IPS-18c (cell line): ENCODE results near the gene CCNQ.

Experiments used
- H3K4me3 ChIP-seq: 2 replicates; pipeline ENCODE4 v1.7.0; 2013; ENCODE audit warnings: low read depth, mild to moderate bottlenecking, low read length, moderate library complexity; ENCODE audit not compliant: insufficient read depth
- H3K9me3 ChIP-seq: one replicate; pipeline ENCODE4 v1.6.1; 2013; ENCODE audit warnings: mild to moderate bottlenecking, low read length, moderate library complexity; ENCODE audit not compliant: control insufficient read depth, insufficient read depth

CCNQ gene

GRCh38 chrX:153592091-153592833 is 6.7 kb downstream of the CCNQ start:
- Histone ChIP-seq H3K4me3 (no peak overlapping the region), H3K9me3 (peaks cover 23% of the 10 kb centered on the region)

- Histone ChIP-seq H3K9me3 (peaks cover 21% of the 10 kb centered on the region), H3K4me3 (no peak overlapping the region)
These were observed 7.7 kb downstream of the CCNQ start for GRCh38 chrX:153590961-153591956.

- peaks cover 17% of the 10 kb centered on the region for H3K9me3 ChIP-seq
These were observed 10.0 kb downstream of the CCNQ start for GRCh38 chrX:153588782-153589446.

DNA sequence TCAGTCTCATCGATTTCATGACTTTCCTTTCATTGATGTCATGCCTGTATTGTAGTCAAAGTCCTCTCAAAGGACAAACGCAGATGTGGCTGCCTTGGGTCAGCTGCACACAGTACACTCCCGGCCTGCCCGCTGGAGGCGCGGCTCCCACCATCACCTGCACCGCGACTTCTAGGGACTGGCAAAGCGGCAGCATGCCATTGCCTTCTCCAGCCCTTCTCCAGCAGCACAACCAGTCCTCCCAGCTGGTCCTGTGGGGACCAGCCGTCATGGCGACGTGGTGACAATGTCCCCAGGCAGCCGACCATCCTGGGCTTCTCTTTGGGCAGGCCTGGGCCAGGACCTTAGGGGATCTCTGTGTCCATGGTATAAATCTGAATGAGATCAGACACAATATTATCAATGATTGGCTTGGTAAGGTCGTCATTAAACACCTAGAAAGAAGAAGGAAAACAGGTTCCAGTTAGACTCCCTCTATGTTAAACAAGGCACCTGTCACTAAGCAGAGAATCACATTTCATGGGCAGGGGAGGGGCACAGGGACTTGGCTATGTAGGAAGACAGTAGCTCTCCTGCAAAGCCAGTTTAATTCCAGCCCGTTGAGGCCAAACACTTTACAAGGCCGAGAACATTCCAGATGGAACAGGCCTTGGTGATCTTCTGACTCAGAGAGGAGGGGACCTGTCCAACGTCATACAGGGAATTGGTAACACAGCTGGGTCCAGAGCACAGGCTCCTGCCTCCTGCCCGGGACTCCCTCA is 10.7 kb downstream of the CCNQ start:
- Histone ChIP-seq H3K9me3 (peaks cover 16% of the 10 kb centered on the region), H3K4me3 (no peak overlapping the region)

More at GRCh38 chrX:153588782-153589446, 10.0 kb downstream of the CCNQ start:
- H3K4me3 ChIP-seq: no peak overlapping the region

GRCh38 chrX:153587342-153587741 is 11.6 kb downstream of the CCNQ start:
- peaks cover 12% of the 10 kb centered on the region for H3K9me3 ChIP-seq
- no peak overlapping the region for H3K4me3 ChIP-seq

DNA sequence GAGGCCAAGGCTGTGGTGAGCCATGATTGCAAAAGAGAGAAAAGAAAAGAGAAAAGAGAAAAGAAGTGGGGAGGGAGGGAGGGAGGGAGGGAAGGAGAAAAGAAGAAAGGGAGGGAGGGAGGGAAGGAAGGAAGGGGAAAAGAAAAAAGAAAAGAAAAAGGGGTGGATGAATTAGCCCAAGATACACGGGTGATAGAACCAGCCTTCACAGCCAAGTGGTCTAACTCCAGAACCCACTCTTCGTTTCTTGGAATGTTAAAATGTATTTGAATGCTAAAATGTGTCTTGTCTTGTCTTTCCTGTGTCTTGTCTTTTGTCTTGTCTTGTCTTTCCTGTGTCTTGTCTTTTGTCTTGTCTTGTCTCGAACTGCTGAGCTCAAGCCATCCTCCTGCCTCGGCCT is 13.1 kb downstream of the CCNQ start:
- peaks cover 7% of the 10 kb centered on the region for H3K9me3 ChIP-seq
- H3K4me3 ChIP-seq: no peak overlapping the region

DNA sequence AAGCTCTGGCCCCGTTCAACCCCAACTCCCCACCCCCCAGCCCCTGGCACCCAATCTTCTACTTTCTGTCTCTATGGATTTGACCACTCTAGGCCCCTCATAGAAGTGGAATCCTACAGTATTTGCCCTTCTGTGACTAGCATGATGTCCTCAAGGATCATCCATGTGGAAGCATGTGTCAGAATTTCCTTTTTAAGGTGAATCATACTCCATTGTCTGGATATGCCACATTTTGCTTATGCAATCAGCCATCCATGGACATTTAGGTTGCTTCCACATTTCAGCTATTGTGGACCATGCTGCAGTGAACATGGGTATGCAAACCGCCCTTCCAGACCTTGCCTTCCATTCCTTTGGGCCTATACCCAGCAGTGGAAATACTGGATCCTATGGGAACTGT is 15.5 kb downstream of the CCNQ start:
- Histone ChIP-seq H3K9me3 (peaks cover 16% of the 10 kb centered on the region), H3K4me3 (no peak overlapping the region; the same call in 1 of the 2 replicates)

DNA sequence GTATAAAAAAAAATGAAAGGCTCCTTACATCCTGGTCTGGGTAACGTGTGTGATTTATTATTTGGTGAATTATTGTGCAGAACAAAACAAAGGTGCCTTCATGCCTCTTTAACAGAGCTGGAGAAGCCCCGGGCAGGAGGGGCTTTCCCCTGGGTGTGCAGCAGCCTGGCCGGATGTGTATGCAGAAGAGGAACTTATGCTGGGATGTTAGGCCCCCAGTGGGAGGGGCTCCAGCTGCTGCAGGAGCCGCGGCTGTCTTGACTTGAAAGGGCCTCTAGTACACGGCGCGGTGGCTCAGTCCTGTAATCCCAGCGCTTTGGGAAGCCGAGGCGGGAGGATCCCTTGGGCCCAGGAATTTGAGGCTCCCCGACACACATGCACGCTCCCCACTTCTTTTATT is 16.0 kb downstream of the CCNQ start:
- Histone ChIP-seq H3K9me3 (peaks cover 16% of the 10 kb centered on the region), H3K4me3 (no peak overlapping the region)

DNA sequence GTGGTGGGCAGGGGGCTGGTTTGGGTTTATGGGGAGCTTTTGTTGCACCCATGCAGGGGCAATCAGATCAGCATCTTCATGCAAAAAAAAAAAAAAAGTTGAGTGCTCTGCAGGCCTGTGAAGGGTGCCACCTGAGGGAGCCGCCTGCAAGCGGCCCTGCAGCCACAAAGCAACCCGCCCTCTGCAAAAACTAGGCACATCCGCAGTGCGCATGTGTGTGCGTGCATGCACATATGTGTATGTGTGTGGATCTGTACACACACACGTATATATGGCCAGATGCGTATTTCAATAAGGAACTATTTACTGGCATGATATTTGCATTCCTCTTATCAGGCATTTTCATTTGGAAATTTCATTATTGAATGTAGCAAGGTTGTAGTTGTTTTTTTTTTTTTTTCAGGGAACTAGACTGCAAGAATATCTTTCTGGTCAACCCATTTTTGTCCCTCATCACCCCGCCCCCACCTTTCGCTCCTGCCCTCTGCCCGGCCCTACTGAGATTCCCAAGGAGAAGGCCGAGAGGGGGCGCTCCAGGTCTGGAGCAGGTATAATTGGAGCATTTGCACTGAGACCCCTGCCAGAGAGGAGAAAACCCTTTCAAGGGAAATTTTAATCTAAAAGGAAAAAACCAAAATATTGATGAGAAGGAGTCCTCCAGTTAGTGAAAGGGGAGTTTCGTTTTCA is 18.1 kb downstream of the CCNQ start:
- Histone ChIP-seq H3K9me3 (peaks cover 26% of the 10 kb centered on the region), H3K4me3 (no peak overlapping the region)

DNA sequence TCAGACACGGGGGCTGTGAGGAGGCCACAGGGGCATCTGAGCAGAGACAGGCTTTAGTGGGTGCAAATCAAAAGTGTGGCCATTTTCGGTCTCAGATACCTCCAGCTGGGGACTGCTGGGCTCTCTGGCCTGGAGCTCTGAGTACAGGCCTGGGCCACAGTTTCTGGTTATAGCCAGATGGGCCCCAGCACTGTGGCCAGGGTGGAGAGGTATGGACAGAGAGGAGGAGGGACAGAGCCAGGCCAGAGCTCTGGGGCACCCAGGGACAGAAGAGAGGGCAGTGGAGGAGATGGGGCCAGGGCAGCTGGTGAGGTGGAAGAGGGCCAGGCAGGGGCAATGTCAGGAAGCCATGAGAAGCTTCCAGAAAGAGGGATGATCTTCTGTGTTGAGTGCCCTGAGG is 20.1 kb downstream of the CCNQ start:
- Histone ChIP-seq H3K4me3 (no peak overlapping the region), H3K9me3 (peaks cover 26% of the 10 kb centered on the region)

DNA sequence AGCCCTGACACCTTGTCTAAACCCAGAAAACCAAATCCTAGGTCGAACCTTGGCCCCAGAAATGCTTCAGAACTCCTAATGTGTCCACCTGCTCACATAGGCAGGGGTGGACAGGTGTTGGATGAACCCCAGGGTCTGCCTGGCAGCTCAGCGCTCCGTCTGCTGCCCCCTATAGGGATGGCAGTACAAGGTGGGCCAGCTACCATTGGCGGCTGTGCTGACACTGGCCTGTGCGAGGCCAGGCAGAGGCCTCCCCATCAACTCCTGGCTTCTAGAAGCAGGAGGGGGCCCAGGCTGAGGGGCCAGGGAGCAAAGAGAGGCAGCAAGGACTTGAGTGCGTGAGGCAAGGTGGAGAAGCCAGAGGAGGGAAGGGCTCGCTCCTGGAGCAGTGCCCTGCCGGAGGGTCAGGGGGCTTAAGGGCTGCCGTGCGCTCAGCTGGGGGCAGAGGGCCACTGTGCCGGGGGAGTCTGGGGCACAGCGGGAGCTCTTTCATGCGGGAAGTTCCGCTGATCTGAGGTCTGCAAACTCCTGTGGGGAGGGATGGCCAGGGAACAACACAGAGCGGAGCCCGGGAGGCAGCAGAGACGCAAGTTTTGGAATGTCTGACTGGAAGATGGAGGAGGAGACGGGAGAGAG is 20.6 kb downstream of the CCNQ start:
- H3K9me3 ChIP-seq: peaks cover 29% of the 10 kb centered on the region

DNA sequence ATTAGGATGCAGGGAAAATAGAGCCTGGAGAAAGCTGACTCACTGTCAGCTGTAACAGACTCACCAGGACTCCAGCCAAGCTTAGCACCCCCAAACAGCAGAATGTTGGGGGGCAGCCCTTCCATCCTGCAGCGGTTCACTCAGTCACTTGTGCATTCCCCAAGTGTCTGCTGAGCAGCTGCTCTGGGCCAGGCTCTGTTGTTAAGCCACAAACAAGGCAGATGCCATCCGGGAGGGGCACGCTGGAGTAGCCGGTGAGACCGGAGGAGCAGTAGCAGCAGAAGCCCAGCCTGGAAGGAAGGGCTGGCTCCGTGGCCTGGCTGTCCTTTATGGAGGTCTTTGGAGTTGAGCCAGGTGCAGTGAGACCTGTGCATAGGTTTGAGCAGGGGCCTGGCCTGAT is 22.0 kb downstream of the CCNQ start:
- no peak overlapping the region for H3K4me3 ChIP-seq
- peaks cover 34% of the 10 kb centered on the region for H3K9me3 ChIP-seq

More for the DNA sequence above, 20.6 kb downstream of the CCNQ start:
- H3K4me3 ChIP-seq: no peak overlapping the region

DNA sequence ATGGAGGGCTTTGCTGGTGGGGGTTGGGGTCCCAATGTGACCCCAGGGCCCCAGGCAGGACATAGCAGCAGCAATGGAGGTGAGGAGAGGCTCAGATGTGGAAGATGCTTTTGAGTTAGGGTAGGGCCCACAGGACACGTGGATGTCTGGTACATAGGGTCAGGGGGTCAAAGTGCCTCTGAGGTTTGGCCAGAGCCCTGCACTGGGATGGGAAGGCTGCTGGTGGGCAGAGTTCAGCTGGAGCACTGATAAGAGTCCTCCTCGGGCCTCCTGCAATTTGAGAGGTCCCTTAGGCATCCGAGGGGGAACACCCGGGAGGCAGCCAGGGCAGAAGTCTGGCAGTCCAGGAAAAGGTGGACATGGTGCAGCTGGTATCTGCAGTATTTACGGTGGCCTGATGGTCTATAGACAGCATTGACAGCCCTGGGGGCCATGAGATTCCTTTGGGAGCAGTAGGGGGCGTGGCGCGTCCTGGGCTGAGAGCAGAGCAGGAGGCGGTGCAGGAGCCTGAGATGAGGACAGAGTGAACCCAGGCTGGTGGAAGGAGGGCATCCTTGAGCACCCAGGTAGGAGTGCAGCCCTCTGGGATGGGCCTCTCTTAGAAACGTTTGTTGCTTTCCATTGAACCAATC is 22.6 kb downstream of the CCNQ start:
- Histone ChIP-seq H3K4me3 (no peak overlapping the region), H3K9me3 (peaks cover 36% of the 10 kb centered on the region)

DNA sequence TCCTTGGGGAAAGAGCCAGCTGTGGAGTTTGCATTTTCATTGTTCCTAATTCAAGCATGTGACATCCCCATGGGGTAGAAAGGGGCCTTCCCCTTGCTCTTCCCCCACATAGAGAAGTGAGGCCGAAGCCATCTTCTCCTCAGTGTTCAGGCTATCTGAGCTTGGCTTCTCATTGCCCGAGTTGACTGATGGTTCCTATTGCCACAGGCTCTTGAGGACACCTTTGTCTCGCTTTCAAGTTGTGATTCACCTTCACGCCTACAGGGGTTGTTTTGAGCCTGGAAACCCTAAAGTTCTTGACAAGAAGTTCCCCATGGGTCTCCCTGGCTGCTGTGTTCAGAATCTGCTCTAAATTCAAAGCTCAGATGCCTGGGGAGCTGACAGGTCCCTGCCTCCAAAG is 25.0 kb downstream of the CCNQ start:
- H3K4me3 ChIP-seq: no peak overlapping the region
- H3K9me3 ChIP-seq: peaks cover 33% of the 10 kb centered on the region

DNA sequence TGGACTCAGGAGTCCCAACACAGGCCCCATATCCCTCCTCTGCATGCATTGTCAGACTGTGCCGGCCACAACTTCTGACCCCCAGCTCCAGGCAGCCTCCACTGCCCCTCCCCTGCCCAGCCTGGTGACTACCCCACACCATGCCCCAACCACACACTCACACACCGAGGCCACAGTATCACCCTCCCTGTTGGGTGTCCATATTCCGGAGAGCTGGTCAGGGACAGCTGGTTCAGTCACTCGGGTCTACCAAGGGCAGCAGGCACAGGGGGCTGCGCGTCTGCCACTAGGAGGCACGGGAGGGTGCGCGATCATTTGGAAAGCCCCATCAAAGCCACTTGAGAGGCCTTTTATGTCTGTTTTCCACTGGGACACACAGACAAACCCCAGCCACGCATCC is 26.3 kb downstream of the CCNQ start:
- Histone ChIP-seq H3K9me3 (peaks cover 35% of the 10 kb centered on the region), H3K4me3 (no peak overlapping the region)

GRCh38 chrX:153571534-153571908 is 27.4 kb downstream of the CCNQ start:
- Histone ChIP-seq H3K9me3 (peaks cover 34% of the 10 kb centered on the region), H3K4me3 (no peak overlapping the region)
